Measurements from ENCODE around the gene CABP7. TPM values are rescaled to one million over a fixed set of nuclear protein-coding genes. Genes with fewer than 3 reads are reported as not detected.

The CABP7 gene
- total and polyA plus RNA-seq, 2 donors (not counting 3 experiments of a cell fraction or from before 2014, with no cell fraction given), result not detected

DNA sequence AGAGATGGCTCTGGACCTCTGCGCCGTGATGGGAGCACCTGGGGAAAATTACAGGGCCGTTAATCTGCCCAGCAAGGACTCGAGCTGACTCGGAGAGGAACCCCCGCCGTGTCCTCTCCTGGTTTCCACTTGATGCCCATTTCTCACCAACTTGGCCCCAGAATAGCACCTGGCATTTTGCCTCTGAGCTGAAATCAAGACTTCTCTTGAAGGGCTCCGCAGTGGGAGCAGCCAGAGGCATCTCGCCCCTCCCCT lies 19.0 kb upstream of the CABP7 start:
- no peak overlapping the region for H2AFZ ChIP-seq (ENCODE audit: low read depth, low read length)
- ChIA-PET POLR2A (no interaction called here), CTCF (interaction anchor here (0.6 to 2.8 kb wide), 11 partner anchors 12 to 388 kb away, joined by 3 to 30 read pairs (median 4); no protein-coding TSS in a partner anchor)
- H3K4me3 ChIP-seq (replicated peaks in 1 of 3; ENCODE audit: insufficient read depth in 1 of 3, low read depth in 1 of 3, low read length in 3 of 3), result no peak overlapping the region
- H3K27me3 ChIP-seq (ENCODE audit: control insufficient read depth in 2 of 2, insufficient read depth in 2 of 2, low read length in 2 of 2), result peaks cover 15% of the 10 kb centered on the region in 2 experiments
- H3K79me2 ChIP-seq (ENCODE audit: control insufficient read depth, insufficient read depth, low read length), result no peaks in the 10 kb centered on the region
- dilution Hi-C loops (cut with MboI; ENCODE audit: extremely low pct_ligation_motif_present, low sequenced_read_pairs) (no loop called here), intact Hi-C loops (cut with micrococcal nuclease) (loop anchor here (5.0 kb wide), 1 partner anchor 386 kb away; no protein-coding TSS in a partner anchor)
- no TSS peak for BruUV-seq (replicated peaks)
- no peak overlapping the region for H3K27ac ChIP-seq (ENCODE audit: insufficient read depth, low read depth, low read length)
- no peak for FAIRE-seq
- no peaks in the 10 kb centered on the region for H4K20me1 ChIP-seq (replicated peaks; ENCODE audit: control insufficient read depth, extremely low read depth, insufficient read depth, low read length)
- H3K4me1 ChIP-seq (ENCODE audit: control insufficient read depth, extremely low read depth, insufficient read depth, low read length), result peaks cover 10% of the 10 kb centered on the region
- H3K4me2 ChIP-seq (ENCODE audit: insufficient read depth, low read length), result no peak overlapping the region
- H3K9ac ChIP-seq (replicated peaks; ENCODE audit: extremely low read depth, insufficient read depth, low read length), result no peak overlapping the region
- TF ChIP-seq POLR2AphosphoS5 (IDR thresholded peaks at IDR 0.05; ENCODE audit: insufficient read depth, low read depth, low read length) (no peak), EZH2 (IDR thresholded peaks at IDR 0.05; ENCODE audit: borderline replicate concordance, low read depth, low read length, severe bottlenecking) (no peak), JUN (IDR thresholded peaks at IDR 0.05; ENCODE audit: borderline replicate concordance, insufficient read depth, insufficient read length, low read depth) (no peak), MYC (IDR thresholded peaks at IDR 0.05; ENCODE audit: low read depth, low read length) (no peak), FOS (IDR thresholded peaks at IDR 0.05; ENCODE audit: borderline replicate concordance, insufficient read depth, low read length) (no peak), GATA2 (IDR thresholded peaks at IDR 0.05; ENCODE audit: insufficient read depth, insufficient read length, low read depth, low read length) (no peak), POLR2A (IDR thresholded peaks at IDR 0.05; ENCODE audit: low read depth, low read length) (no peak)
- TF ChIP-seq, protein P1, sequence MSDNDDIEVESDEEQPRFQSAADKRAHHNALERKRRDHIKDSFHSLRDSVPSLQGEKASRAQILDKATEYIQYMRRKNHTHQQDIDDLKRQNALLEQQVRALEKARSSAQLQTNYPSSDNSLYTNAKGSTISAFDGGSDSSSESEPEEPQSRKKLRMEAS (IDR thresholded peaks at IDR 0.05; ENCODE audit: insufficient read depth, insufficient read length), result no peak
- TF ChIP-seq, protein P2, sequence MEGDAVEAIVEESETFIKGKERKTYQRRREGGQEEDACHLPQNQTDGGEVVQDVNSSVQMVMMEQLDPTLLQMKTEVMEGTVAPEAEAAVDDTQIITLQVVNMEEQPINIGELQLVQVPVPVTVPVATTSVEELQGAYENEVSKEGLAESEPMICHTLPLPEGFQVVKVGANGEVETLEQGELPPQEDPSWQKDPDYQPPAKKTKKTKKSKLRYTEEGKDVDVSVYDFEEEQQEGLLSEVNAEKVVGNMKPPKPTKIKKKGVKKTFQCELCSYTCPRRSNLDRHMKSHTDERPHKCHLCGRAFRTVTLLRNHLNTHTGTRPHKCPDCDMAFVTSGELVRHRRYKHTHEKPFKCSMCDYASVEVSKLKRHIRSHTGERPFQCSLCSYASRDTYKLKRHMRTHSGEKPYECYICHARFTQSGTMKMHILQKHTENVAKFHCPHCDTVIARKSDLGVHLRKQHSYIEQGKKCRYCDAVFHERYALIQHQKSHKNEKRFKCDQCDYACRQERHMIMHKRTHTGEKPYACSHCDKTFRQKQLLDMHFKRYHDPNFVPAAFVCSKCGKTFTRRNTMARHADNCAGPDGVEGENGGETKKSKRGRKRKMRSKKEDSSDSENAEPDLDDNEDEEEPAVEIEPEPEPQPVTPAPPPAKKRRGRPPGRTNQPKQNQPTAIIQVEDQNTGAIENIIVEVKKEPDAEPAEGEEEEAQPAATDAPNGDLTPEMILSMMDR (IDR thresholded peaks at IDR 0.05; ENCODE audit: extremely low read depth in 1 of 2, insufficient read depth in 1 of 2, low read depth in 1 of 2, low read length in 2 of 2), result no peak
- no peak for DNase-seq (ENCODE audit: low read depth, low spot score)
- H3K36me3 ChIP-seq (ENCODE audit: control insufficient read depth in 2 of 2, extremely low read depth in 1 of 2, insufficient read depth in 2 of 2, low read length in 2 of 2), result peaks cover 0 to 2% of the 10 kb centered on the region in 2 experiments
- H3K9me3 ChIP-seq (replicated peaks; ENCODE audit: control insufficient read depth, insufficient read depth, low read length), result no peaks in the 10 kb centered on the region
- H3K9me1 ChIP-seq (replicated peaks; ENCODE audit: control insufficient read depth, extremely low read depth, insufficient read depth, low read length), result no peaks in the 10 kb centered on the region

Data from endothelial cell of umbilical vein (primary cell).